Sigmoid colon (tissue), 7 donors: ENCODE results near the gene ANXA7. TPM values are rescaled to one million over a fixed set of nuclear protein-coding genes. Genes with fewer than 3 reads are reported as not detected.

ENCODE experiments used
- DNase-seq: peaks from one replicate; pipeline ENCODE4 v3.0.0-alpha.2; 2019
- H3K27ac ChIP-seq, 4 donors: fragments of 200-600 bp; sonication (generic); one replicate each; pipeline ENCODE4 v1.5.1; 2016 to 2019; ENCODE audit warnings: mild to moderate bottlenecking in 1 of 4
- H3K27me3 ChIP-seq, 3 donors: fragments of 200-600 bp; sonication (generic); one replicate each; pipeline ENCODE4 v1.5.1; 2019; ENCODE audit warnings: mild to moderate bottlenecking in 1 of 3
- H3K36me3 ChIP-seq, 4 donors: fragments of 200-600 bp; sonication (generic); one replicate each; pipeline ENCODE4 v1.5.1; 2016 to 2019
- H3K4me1 ChIP-seq, 4 donors: fragments of 200-600 bp; sonication (generic); one replicate each; pipeline ENCODE4 v1.5.1; 2017 to 2019
- H3K4me3 ChIP-seq, 4 donors: fragments of 200-600 bp; sonication (generic); one replicate each; pipeline ENCODE4 v1.5.1; 2017 to 2019; ENCODE audit warnings: mild to moderate bottlenecking in 2 of 4, moderate library complexity in 1 of 4
- H3K9me3 ChIP-seq, 4 donors: fragments of 200-600 bp in 3 of 4; sonication (generic) in 3 of 4; one replicate each; pipeline versions ENCODE4 v1.5.1 to v1.6.1; 2013 to 2019
- CTCF ChIP-seq, 4 experiments: fragments of 450-650 bp in 3 of 4; fragments of 200-600 bp in 1 of 4; IDR thresholded peaks; one replicate each; pipeline ENCODE4 v1.5.1; 2016 to 2019; ENCODE audit warnings: antibody characterized with exemption in 4 of 4, mild to moderate bottlenecking in 3 of 4, moderate library complexity in 2 of 4
- EP300 ChIP-seq, 4 donors: sonication (generic); formaldehyde crosslinking; IDR thresholded peaks; one replicate each; pipeline ENCODE4 v1.6.1; 2017; ENCODE audit warnings: antibody characterized with exemption in 4 of 4
- POLR2A ChIP-seq, 2 donors: fragments of 450-650 bp; IDR thresholded peaks; one replicate each; pipeline ENCODE4 v1.6.1; 2016; ENCODE audit warnings: antibody characterized with exemption in 2 of 2, mild to moderate bottlenecking in 2 of 2, moderate library complexity in 2 of 2
- POLR2AphosphoS5 ChIP-seq, 4 donors: sonication (generic); formaldehyde crosslinking; IDR thresholded peaks; one replicate each; pipeline ENCODE4 v1.6.1; 2017; ENCODE audit warnings: antibody characterized with exemption in 4 of 4
- WGBS, 2 donors: extraction: QIAGEN DNeasy Blood & Tissue Kit; methylation state at CpG; one replicate each; pipeline ENCODE4 v1.1.7; 2013; 5-methylcytosine and 5-hydroxymethylcytosine counted together
- intact Hi-C: fragments of 100-400 bp; cut with DNase I; formaldehyde crosslinking; loops from one replicate; pipeline ENCODE4 v1.15.1; 2023
- polyA plus RNA-seq, 3 donors: library from polyadenylated mRNA; stranded (reverse); fragments of 200-250 nt; gene quantifications; one replicate each; pipeline ENCODE4 v1.2.3, GENCODE V29; 2013
- total RNA-seq, 4 donors: library from RNA; depleted of rRNA; stranded (reverse); fragments of >200 nt; gene quantifications; one replicate each; pipeline ENCODE4 v1.1.0, GENCODE V29; 2016
- donor health status: healthy with polysubstance abuse.
- donor health status: Bipolar disorder and iron deficiency.
- donor health status: healthy.

Gene ANXA7
- total and polyA plus RNA-seq, 7 donors = 61.5 to 96.8 (median 74.2) TPM

DNA sequence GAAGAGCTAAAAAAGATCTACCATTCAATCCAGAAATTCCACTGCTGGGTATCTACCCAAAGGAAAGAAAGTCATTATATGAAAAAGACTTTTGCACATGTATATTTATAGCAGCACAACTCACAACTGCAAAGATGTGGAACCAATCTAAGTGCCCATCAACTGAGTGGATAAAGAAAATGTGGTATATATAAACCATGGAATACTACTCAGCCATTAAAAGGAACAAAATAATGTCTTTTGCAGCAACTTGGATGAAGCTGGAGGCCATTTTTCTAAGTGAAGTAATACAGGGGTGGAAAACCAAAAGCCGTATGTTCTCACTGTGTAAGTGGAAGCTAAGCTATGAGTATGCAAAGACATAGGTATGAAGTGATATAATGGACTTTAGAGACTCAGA, 3.0 kb downstream of the ANXA7 start:
- Histone ChIP-seq H3K36me3 (peaks cover 0 to 4% (median 0%) of the 10 kb centered on the region in 4 donors), H3K27me3 (no peaks in the 10 kb centered on the region), H3K4me1 (peaks cover 0 to 34% (median 23%) of the 10 kb centered on the region in 4 donors), H3K9me3 (no peaks in the 10 kb centered on the region), H3K4me3 (no peak overlapping the region), H3K27ac (no peak overlapping the region)
- 95 to 99% methylated on average over 1 of the region's 1 CpG for WGBS, 2 donors
- TF ChIP-seq POLR2AphosphoS5 (IDR thresholded peaks at IDR 0.05) = no peak
- no peak for TF ChIP-seq CTCF (IDR thresholded peaks at IDR 0.05)
- no peak for TF ChIP-seq EP300 (IDR thresholded peaks at IDR 0.05)
- TF ChIP-seq POLR2A (IDR thresholded peaks at IDR 0.05) = no peak
- intact Hi-C loops = loop anchor here (5.0 kb wide), 2 partner anchors 86 to 159 kb away; partner anchors contain the start of genes MRPS16 and PPP3CB
- no peak for DNase-seq

DNA sequence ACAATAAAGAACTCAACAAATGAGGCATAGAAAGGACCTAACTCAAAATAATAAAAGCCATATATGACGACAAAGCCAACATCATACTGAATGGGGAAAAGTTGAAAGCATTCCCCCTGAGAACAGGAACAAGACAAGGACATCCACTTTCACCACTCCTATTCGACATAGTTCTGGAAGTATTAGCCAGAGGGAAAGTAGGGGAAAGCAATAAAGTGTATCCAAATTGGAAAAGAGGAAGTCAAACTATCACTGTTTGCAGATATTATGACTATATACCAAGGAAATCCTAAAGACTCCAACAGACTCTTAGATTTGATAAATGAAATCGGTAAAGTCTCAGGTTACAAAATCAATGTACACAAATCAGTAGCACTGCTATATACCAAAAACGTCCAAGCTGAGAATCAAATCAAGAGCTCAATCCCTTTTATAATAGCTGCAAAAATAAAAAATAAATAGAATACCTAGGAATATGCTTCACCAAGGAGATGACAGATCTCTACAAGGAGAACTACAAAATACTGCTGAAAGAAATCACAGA, 4.8 kb downstream of the ANXA7 start:
- Histone ChIP-seq H3K36me3 (peaks cover 0 to 4% (median 0%) of the 10 kb centered on the region in 4 donors), H3K27me3 (no peaks in the 10 kb centered on the region), H3K4me3 (no peak overlapping the region), H3K27ac (no peak overlapping the region), H3K9me3 (no peaks in the 10 kb centered on the region), H3K4me1 (peaks cover 0 to 25% (median 17%) of the 10 kb centered on the region in 4 donors)
- intact Hi-C loops = no loop called here
- WGBS, 2 donors = 79 to 83% methylated on average over 4 of the region's 4 CpGs
- DNase-seq = no peak
- TF ChIP-seq CTCF (IDR thresholded peaks at IDR 0.05) (no peak), POLR2A (IDR thresholded peaks at IDR 0.05) (no peak), EP300 (IDR thresholded peaks at IDR 0.05) (no peak), POLR2AphosphoS5 (IDR thresholded peaks at IDR 0.05) (no peak)

DNA sequence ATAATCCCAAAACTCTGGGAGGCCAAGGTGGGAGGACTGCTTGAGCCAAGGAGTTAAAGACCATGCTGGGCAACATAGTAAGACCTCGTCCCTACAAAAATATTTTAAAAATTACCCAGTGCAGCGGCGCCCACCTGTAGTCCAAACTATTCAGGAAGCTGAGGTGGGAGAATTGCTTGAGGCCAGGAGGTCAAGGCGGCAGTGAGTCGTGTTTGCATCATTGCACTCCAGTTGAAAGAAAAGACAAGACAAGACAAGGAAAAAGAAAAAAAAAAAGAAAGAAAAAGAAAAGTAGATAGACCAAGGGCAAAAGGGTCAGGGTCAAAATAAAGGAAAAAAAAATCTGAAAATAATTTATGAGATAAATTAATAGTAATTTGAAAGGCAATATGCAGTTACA, 5.8 kb downstream of the ANXA7 start:
- Histone ChIP-seq H3K27ac (no peak overlapping the region), H3K4me3 (no peak overlapping the region), H3K9me3 (no peaks in the 10 kb centered on the region), H3K36me3 (peaks cover 0 to 4% (median 0%) of the 10 kb centered on the region in 4 donors), H3K27me3 (no peaks in the 10 kb centered on the region), H3K4me1 (peaks cover 0 to 26% (median 17%) of the 10 kb centered on the region in 4 donors)
- intact Hi-C loops = no loop called here
- 91 to 92% methylated on average over 5 of the region's 5 CpGs for WGBS, 2 donors
- TF ChIP-seq CTCF (IDR thresholded peaks at IDR 0.05) = no peak
- no peak for TF ChIP-seq POLR2AphosphoS5 (IDR thresholded peaks at IDR 0.05)
- TF ChIP-seq POLR2A (IDR thresholded peaks at IDR 0.05) = no peak
- TF ChIP-seq EP300 (IDR thresholded peaks at IDR 0.05) = no peak
- no peak for DNase-seq

DNA sequence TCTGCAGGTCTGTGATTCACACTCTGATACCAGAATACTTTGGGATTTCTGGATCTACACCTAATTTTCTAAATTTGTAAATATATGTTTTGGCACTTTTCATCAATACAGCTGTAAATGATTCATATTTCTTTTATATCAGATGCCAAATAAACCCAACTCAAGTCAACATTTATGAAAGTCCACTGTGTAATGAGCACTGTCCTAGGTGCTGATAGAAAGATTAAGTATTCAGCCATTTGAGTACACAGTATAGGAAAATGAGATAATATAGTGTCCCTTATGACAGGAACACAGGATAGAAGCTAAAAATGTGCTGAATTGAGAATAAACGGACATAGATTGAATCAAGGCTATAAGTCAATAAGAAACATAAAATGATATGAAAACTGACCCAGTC, 6.4 kb downstream of the ANXA7 start:
- Histone ChIP-seq H3K9me3 (no peaks in the 10 kb centered on the region), H3K4me1 (peaks cover 0 to 20% (median 11%) of the 10 kb centered on the region in 4 donors), H3K4me3 (no peak overlapping the region), H3K36me3 (peaks cover 0 to 4% (median 0%) of the 10 kb centered on the region in 4 donors), H3K27ac (no peak overlapping the region), H3K27me3 (no peaks in the 10 kb centered on the region)
- TF ChIP-seq POLR2A (IDR thresholded peaks at IDR 0.05) (no peak), POLR2AphosphoS5 (IDR thresholded peaks at IDR 0.05) (no peak), EP300 (IDR thresholded peaks at IDR 0.05) (no peak), CTCF (IDR thresholded peaks at IDR 0.05) (no peak)
- no peak for DNase-seq
- 88 to 89% methylated on average over 1 of the region's 1 CpG for WGBS, 2 donors
- intact Hi-C loops = no loop called here

DNA sequence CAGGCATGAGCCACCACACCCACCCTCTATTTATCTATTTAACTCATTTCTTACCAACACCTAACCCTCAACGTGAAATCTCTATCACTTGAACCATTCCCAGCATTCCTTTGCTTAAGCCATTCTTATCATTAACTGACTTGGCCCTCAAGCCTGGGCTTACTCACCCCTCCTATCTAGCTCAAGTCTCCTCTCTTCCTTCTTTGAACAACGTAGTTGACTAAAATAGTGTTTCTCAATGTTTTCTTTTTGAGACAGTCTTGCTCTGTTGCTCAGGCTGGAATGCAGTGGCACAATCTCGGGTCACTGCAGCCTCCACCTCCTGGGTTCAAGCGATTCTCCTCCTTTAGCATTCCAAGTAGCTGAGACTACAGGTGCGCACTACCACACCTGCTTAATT, 7.0 kb downstream of the ANXA7 start:
- Histone ChIP-seq H3K27ac (no peak overlapping the region), H3K36me3 (peaks cover 0 to 4% (median 0%) of the 10 kb centered on the region in 4 donors), H3K27me3 (no peaks in the 10 kb centered on the region), H3K9me3 (no peaks in the 10 kb centered on the region), H3K4me1 (peaks cover 0 to 13% (median 4%) of the 10 kb centered on the region in 4 donors), H3K4me3 (no peak overlapping the region)
- intact Hi-C loops = no loop called here
- no peak for DNase-seq
- 88 to 93% methylated on average over 5 of the region's 5 CpGs for WGBS, 2 donors
- TF ChIP-seq EP300 (IDR thresholded peaks at IDR 0.05) = no peak
- TF ChIP-seq POLR2A (IDR thresholded peaks at IDR 0.05) = no peak
- no peak for TF ChIP-seq CTCF (IDR thresholded peaks at IDR 0.05)
- TF ChIP-seq POLR2AphosphoS5 (IDR thresholded peaks at IDR 0.05) = no peak
